ENCODE data around the gene FBXO40. TPM values are rescaled to one million over a fixed set of nuclear protein-coding genes. Genes with fewer than 3 reads are reported as not detected.

Gene FBXO40
- total and polyA plus RNA-seq, 2 of the 8 experiments (the other 6 are each of a cell fraction or from before 2014, with no cell fraction given), result 0.03 TPM; not detected in 1

DNA sequence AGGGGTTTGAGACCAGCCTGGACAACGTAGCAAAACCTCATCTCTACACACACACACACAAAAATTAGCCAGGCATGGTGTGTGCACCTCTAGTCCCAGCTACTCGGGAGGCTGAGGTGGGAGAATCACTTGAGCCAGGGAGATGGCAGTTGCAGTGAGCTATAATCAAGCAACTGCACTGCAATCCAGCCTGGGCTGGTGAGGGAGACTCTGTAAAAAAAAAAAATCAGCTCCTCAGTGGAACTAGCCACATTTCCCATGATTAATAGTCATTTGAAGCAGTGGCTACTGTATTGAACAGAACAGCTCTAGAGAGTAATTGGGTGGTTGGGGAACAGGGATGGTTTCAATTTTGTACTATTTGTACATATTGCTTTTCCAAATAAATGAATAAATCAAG lies 11.5 kb upstream of the FBXO40 start:
- POLR2A ChIA-PET (ENCODE audit: partially characterized antibody), result interaction anchor here (3.3 kb wide), 1 partner anchor 12 kb away, joined by 18 read pairs; the partner anchor contains the start of gene FBXO40
- no peak for DNase-seq (ENCODE audit: low read depth in 1 of 2, low spot score in 2 of 2)
- Histone ChIP-seq H3K56ac (replicated peaks; ENCODE audit: insufficient read length, low read depth, low read length) (no peak overlapping the region), H3K4me2 (ENCODE audit: insufficient read depth in 1 of 2, low read depth in 2 of 2, low read length in 2 of 2) (no peak overlapping the region), H3K27me3 (replicated peaks in 1 of 4; ENCODE audit: control insufficient read depth in 3 of 4, extremely low read depth in 1 of 4, insufficient read depth in 3 of 4, low read length in 3 of 4) (no peaks in the 10 kb centered on the region), H3K4me1 (replicated peaks in 1 of 4; ENCODE audit: control insufficient read depth in 3 of 4, insufficient read depth in 4 of 4, low read length in 3 of 4) (no peaks in the 10 kb centered on the region), H3K4me3 (ENCODE audit: extremely low read depth in 1 of 4, insufficient read depth in 2 of 4, low read depth in 3 of 4, low read length in 4 of 4) (no peak overlapping the region), H3K9me3 (ENCODE audit: insufficient read depth in 2 of 2, low read depth in 1 of 2, low read length in 1 of 2) (no peaks in the 10 kb centered on the region), H2BK120ac (replicated peaks; ENCODE audit: low read depth, low read length) (no peak overlapping the region), H2AK5ac (ENCODE audit: low read depth, low read length) (no peak overlapping the region), H3K14ac (ENCODE audit: insufficient read length) (no peak overlapping the region), H3K18ac (ENCODE audit: extremely low read depth, low read length) (no peak overlapping the region; the same call in 1 of the 2 replicates), H3K23me2 (ENCODE audit: low read depth, low read length) (no peaks in the 10 kb centered on the region), H3K23ac (ENCODE audit: insufficient read length) (no peak overlapping the region), H3K79me1 (ENCODE audit: low read depth, low read length) (no peaks in the 10 kb centered on the region), H3K27ac (ENCODE audit: low read depth, low read length) (no peak overlapping the region), H4K91ac (replicated peaks; ENCODE audit: insufficient read length, low read length) (no peak overlapping the region), H2BK12ac (ENCODE audit: low read depth, low read length) (no peak overlapping the region), H3K36me3 (ENCODE audit: control insufficient read depth in 2 of 4, insufficient read depth in 4 of 4, low read length in 3 of 4) (no peaks in the 10 kb centered on the region), H2BK20ac (ENCODE audit: low read length) (no peak overlapping the region), H3K4ac (replicated peaks; ENCODE audit: insufficient read length, low read depth, low read length) (no peak overlapping the region), H4K20me1 (replicated peaks in 1 of 2; ENCODE audit: control insufficient read depth in 1 of 2, insufficient read depth in 2 of 2, low read length in 2 of 2) (no peaks in the 10 kb centered on the region), H4K5ac (ENCODE audit: insufficient read length, low read depth, low read length) (no peak overlapping the region), H2AFZ (ENCODE audit: low read length) (no peak overlapping the region), H3K9ac (replicated peaks in 1 of 4; ENCODE audit: extremely low read depth in 1 of 4, low read depth in 3 of 4, low read length in 3 of 4) (no peak overlapping the region), H4K8ac (ENCODE audit: extremely low read depth, insufficient read depth, low read length) (no peak overlapping the region), H2BK15ac (ENCODE audit: low read length) (no peak overlapping the region), H2BK5ac (ENCODE audit: low read depth, low read length) (no peak overlapping the region), H3K79me2 (ENCODE audit: control insufficient read depth in 1 of 2, insufficient read depth in 2 of 2, low read length in 2 of 2) (no peaks in the 10 kb centered on the region)
- WGBS, 2 experiments (ENCODE audit: extremely low coverage in 1 of 2, insufficient coverage in 1 of 2, insufficient read length in 1 of 2, insufficient replicate concordance in 2 of 2, low coverage in 1 of 2, low lambda C conversion rate in 2 of 2, missing lambda C conversion rate in 1 of 2), result 89% methylated on average over 2 of the region's 2 CpGs; no CpG with 5 or more reads in 1 of the 2 experiments
- no peak for TF ChIP-seq TEAD4 (IDR thresholded peaks at IDR 0.05; ENCODE audit: low read depth, low read length)
- TF ChIP-seq CTBP2 (IDR thresholded peaks at IDR 0.05; ENCODE audit: borderline replicate concordance, insufficient read depth, insufficient read length, low read length), result no peak
- TF ChIP-seq, protein P1, sequence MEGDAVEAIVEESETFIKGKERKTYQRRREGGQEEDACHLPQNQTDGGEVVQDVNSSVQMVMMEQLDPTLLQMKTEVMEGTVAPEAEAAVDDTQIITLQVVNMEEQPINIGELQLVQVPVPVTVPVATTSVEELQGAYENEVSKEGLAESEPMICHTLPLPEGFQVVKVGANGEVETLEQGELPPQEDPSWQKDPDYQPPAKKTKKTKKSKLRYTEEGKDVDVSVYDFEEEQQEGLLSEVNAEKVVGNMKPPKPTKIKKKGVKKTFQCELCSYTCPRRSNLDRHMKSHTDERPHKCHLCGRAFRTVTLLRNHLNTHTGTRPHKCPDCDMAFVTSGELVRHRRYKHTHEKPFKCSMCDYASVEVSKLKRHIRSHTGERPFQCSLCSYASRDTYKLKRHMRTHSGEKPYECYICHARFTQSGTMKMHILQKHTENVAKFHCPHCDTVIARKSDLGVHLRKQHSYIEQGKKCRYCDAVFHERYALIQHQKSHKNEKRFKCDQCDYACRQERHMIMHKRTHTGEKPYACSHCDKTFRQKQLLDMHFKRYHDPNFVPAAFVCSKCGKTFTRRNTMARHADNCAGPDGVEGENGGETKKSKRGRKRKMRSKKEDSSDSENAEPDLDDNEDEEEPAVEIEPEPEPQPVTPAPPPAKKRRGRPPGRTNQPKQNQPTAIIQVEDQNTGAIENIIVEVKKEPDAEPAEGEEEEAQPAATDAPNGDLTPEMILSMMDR (IDR thresholded peaks at IDR 0.05; ENCODE audit: control extremely low read depth in 1 of 3, insufficient read depth in 1 of 3, low read depth in 1 of 3, low read length in 3 of 3), result no peak
- no peak for TF ChIP-seq RXRA (IDR thresholded peaks at IDR 0.05; ENCODE audit: insufficient read depth, low read depth, low read length)
- TF ChIP-seq SP1 (IDR thresholded peaks at IDR 0.05; ENCODE audit: low read depth, low read length), result no peak
- TF ChIP-seq EGR1 (IDR thresholded peaks at IDR 0.05; ENCODE audit: borderline replicate concordance, low read depth, low read length), result no peak
- CTCF ChIA-PET (ENCODE audit: partially characterized antibody), result interaction anchor here (0.6 kb wide), 1 partner anchor 214 kb away, joined by 4 read pairs; no protein-coding TSS in a partner anchor
- FAIRE-seq, result no peak
